H1 (cell line): ENCODE results near the gene MCF2L. TPM values are rescaled to one million over a fixed set of nuclear protein-coding genes. Genes with fewer than 3 reads are reported as not detected.

Source experiments
- CTCF ChIA-PET: fragments of 300-600 bp; sonication (Branson Sonifier 250); formaldehyde crosslinking; loops from one replicate; lab custom pipeline; 2021; ENCODE audit not compliant: partially characterized antibody; lab: Charles Lee
- POLR2A ChIA-PET: fragments of 300-600 bp; sonication (Branson Sonifier 250); formaldehyde crosslinking; loops from one replicate; lab custom pipeline; 2021; ENCODE audit warnings: inconsistent platforms; ENCODE audit not compliant: partially characterized antibody; lab: Charles Lee
- DNase-seq, 2 experiments: peaks; one replicate each; pipeline versions ENCODE4 v3.0.0 to v3.0.0-alpha.2; 2010 to 2022; ENCODE audit warnings: low spot score in 2 of 2, low read depth in 1 of 2, mixed read lengths in 1 of 2
- FAIRE-seq: peaks from 2 replicates; lab custom pipeline; 2011; peaks lifted over from hg19 to GRCh38; lab: Jason Lieb, UNC
- H2AFZ ChIP-seq: 2 replicates; pipeline ENCODE4 v1.8.1; 2012; ENCODE audit warnings: low read length, inconsistent platforms
- H2AK5ac ChIP-seq: 2 replicates; pipeline ENCODE4 v1.6.1; 2013; ENCODE audit warnings: low read depth, low read length
- H2BK120ac ChIP-seq: replicated peaks from 2 replicates; pipeline ENCODE3; 2013; ENCODE audit warnings: low read depth, low read length, inconsistent platforms
- H2BK12ac ChIP-seq: 2 replicates; pipeline ENCODE4 v1.6.1; 2013; ENCODE audit warnings: low read depth, low read length
- H2BK15ac ChIP-seq: 2 replicates; pipeline ENCODE4 v1.6.1; 2013; ENCODE audit warnings: low read length
- H2BK20ac ChIP-seq: 2 replicates; pipeline ENCODE4 v1.6.1; 2013; ENCODE audit warnings: low read length
- H2BK5ac ChIP-seq: 2 replicates; pipeline ENCODE4 v1.6.1; 2013; ENCODE audit warnings: low read depth, low read length
- H3K14ac ChIP-seq: 2 replicates; pipeline ENCODE4 v1.6.1; 2013; ENCODE audit warnings: inconsistent platforms; ENCODE audit not compliant: insufficient read length
- H3K18ac ChIP-seq: 2 replicates; pipeline ENCODE4 v1.6.1; 2013; ENCODE audit warnings: low read length; ENCODE audit errors: extremely low read depth
- H3K23ac ChIP-seq: 2 replicates; pipeline ENCODE4 v1.6.1; 2013; ENCODE audit warnings: inconsistent platforms; ENCODE audit not compliant: insufficient read length
- H3K23me2 ChIP-seq: 2 replicates; pipeline ENCODE4 v1.6.1; 2013; ENCODE audit warnings: low read depth, low read length
- H3K27ac ChIP-seq: 2 replicates; pipeline ENCODE4 v1.6.1; 2011; ENCODE audit warnings: low read depth, low read length, inconsistent platforms
- H3K27me3 ChIP-seq, 4 experiments: replicated peaks in 1 of 4; 1 replicate in 1 of 4; 2 replicates in 3 of 4; pipeline versions ENCODE4 v1.6.1 to v1.8.1; 2011 to 2013; ENCODE audit warnings: low read length in 3 of 4, mild to moderate bottlenecking in 3 of 4, inconsistent platforms in 2 of 4, mixed read lengths in 2 of 4, moderate library complexity in 1 of 4; ENCODE audit not compliant: control insufficient read depth in 3 of 4, insufficient read depth in 3 of 4; ENCODE audit errors: extremely low read depth in 1 of 4
- H3K36me3 ChIP-seq, 4 experiments: 2 replicates each; pipeline versions ENCODE4 v1.6.1 to v1.8.1; 2011 to 2013; ENCODE audit warnings: mild to moderate bottlenecking in 4 of 4, low read length in 3 of 4, moderate library complexity in 2 of 4, control low read depth in 1 of 4, inconsistent platforms in 1 of 4; ENCODE audit not compliant: insufficient read depth in 4 of 4, control insufficient read depth in 2 of 4
- H3K4ac ChIP-seq: replicated peaks from 2 replicates; pipeline ENCODE3; 2013; ENCODE audit warnings: low read length, low read depth, mixed read lengths, inconsistent platforms; ENCODE audit not compliant: insufficient read length
- H3K4me1 ChIP-seq, 4 experiments: replicated peaks in 1 of 4; 1 replicate in 1 of 4; 2 replicates in 3 of 4; pipeline versions ENCODE4 v1.6.1 to v1.8.1; 2011 to 2013; ENCODE audit warnings: low read length in 3 of 4, inconsistent platforms in 2 of 4, mixed read lengths in 1 of 4; ENCODE audit not compliant: insufficient read depth in 4 of 4, control insufficient read depth in 3 of 4
- H3K4me2 ChIP-seq, 2 experiments: 2 replicates each; pipeline versions ENCODE4 v1.6.1 to v1.8.1; 2011 to 2013; ENCODE audit warnings: low read depth in 2 of 2, low read length in 2 of 2, control low read depth in 1 of 2, inconsistent platforms in 1 of 2, mild to moderate bottlenecking in 1 of 2; ENCODE audit not compliant: insufficient read depth in 1 of 2
- H3K4me3 ChIP-seq, 4 experiments: fragments of 200-600, 300-600 bp in 1 of 4; sonication (generic), shearing (Covaris generic), sonication (Bioruptor Twin) in 1 of 4; 2 replicates each; pipeline versions ENCODE4 v1.5.1 to v1.8.1; 2011 to 2016; ENCODE audit warnings: low read length in 4 of 4, low read depth in 3 of 4, control low read depth in 2 of 4, inconsistent platforms in 2 of 4, mild to moderate bottlenecking in 2 of 4, mixed read lengths in 1 of 4, moderate library complexity in 1 of 4; ENCODE audit not compliant: insufficient read depth in 2 of 4; ENCODE audit errors: extremely low read depth in 1 of 4
- H3K56ac ChIP-seq: replicated peaks from 2 replicates; pipeline ENCODE3; 2013; ENCODE audit warnings: low read depth, mild to moderate bottlenecking, mixed read lengths, low read length, inconsistent platforms; ENCODE audit not compliant: insufficient read length
- H3K79me1 ChIP-seq: 2 replicates; pipeline ENCODE4 v1.6.1; 2013; ENCODE audit warnings: low read depth, low read length, control low read depth
- H3K79me2 ChIP-seq, 2 experiments: 2 replicates each; pipeline versions ENCODE4 v1.6.1 to v1.8.1; 2012 to 2013; ENCODE audit warnings: low read length in 2 of 2, mild to moderate bottlenecking in 2 of 2, inconsistent platforms in 1 of 2; ENCODE audit not compliant: insufficient read depth in 2 of 2, control insufficient read depth in 1 of 2
- H3K9ac ChIP-seq, 4 experiments: replicated peaks in 1 of 4; 1 replicate in 1 of 4; 2 replicates in 3 of 4; pipeline versions ENCODE4 v1.6.1 to v1.8.1; 2011 to 2013; ENCODE audit warnings: low read depth in 3 of 4, low read length in 3 of 4, control low read depth in 2 of 4, mild to moderate bottlenecking in 2 of 4, moderate library complexity in 2 of 4, inconsistent platforms in 1 of 4; ENCODE audit errors: extremely low read depth in 1 of 4
- H3K9me3 ChIP-seq, 2 experiments: 2 replicates each; pipeline versions ENCODE4 v1.6.1 to v1.8.1; 2012 to 2013; ENCODE audit warnings: mild to moderate bottlenecking in 2 of 2, moderate library complexity in 2 of 2, control low read depth in 1 of 2, inconsistent platforms in 1 of 2, low read depth in 1 of 2, low read length in 1 of 2, mixed read lengths in 1 of 2; ENCODE audit not compliant: insufficient read depth in 2 of 2
- H4K20me1 ChIP-seq, 2 experiments: replicated peaks in 1 of 2; 2 replicates each; pipeline versions ENCODE3 to v1.8.1; 2011 to 2013; ENCODE audit warnings: inconsistent platforms in 2 of 2, low read length in 2 of 2, mild to moderate bottlenecking in 1 of 2; ENCODE audit not compliant: insufficient read depth in 2 of 2, control insufficient read depth in 1 of 2
- H4K5ac ChIP-seq: 2 replicates; pipeline ENCODE4 v1.6.1; 2013; ENCODE audit warnings: low read length, low read depth, mixed read lengths, inconsistent platforms; ENCODE audit not compliant: insufficient read length
- H4K8ac ChIP-seq: 2 replicates; pipeline ENCODE4 v1.8.0; 2013; ENCODE audit warnings: mild to moderate bottlenecking, moderate library complexity, low read length, inconsistent platforms; ENCODE audit not compliant: insufficient read depth; ENCODE audit errors: extremely low read depth
- H4K91ac ChIP-seq: replicated peaks from 2 replicates; pipeline ENCODE3; 2013; ENCODE audit warnings: low read length, mixed read lengths, inconsistent platforms; ENCODE audit not compliant: insufficient read length
- RFX5 ChIP-seq: IDR thresholded peaks from 2 replicates; pipeline ENCODE4 v1.6.1; 2011; ENCODE audit warnings: low read depth, low read length, improper control_type of control experiment, borderline replicate concordance
- SAP30 ChIP-seq: fragments of 300-600 bp; sonication (generic); IDR thresholded peaks from 2 replicates; pipeline ENCODE4 v1.7.1; 2012; ENCODE audit warnings: low read length, moderate library complexity, mild to moderate bottlenecking, inconsistent platforms; ENCODE audit not compliant: insufficient read depth, insufficient replicate concordance
- SUZ12 ChIP-seq: fragments of 200-600 bp; sonication (generic); IDR thresholded peaks from 2 replicates; pipeline ENCODE4 v1.6.1; 2012; ENCODE audit warnings: mild to moderate bottlenecking, inconsistent platforms, low read length, moderate library complexity, mixed read lengths
- WGBS, 2 experiments: shearing (Covaris generic) in 1 of 2; methylation state at CpG; one replicate each; pipeline versions ENCODE4 v1.1.6 to v1.1.7; 2013 to 2015; ENCODE audit warnings: low lambda C conversion rate in 2 of 2, mixed read lengths in 2 of 2, inconsistent platforms in 1 of 2, low coverage in 1 of 2, missing lambda C conversion rate in 1 of 2; ENCODE audit not compliant: insufficient replicate concordance in 2 of 2, insufficient coverage in 1 of 2, insufficient read length in 1 of 2; ENCODE audit errors: extremely low coverage in 1 of 2, missing lambda C conversion rate in 1 of 2; 5-methylcytosine and 5-hydroxymethylcytosine counted together
- polyA plus RNA-seq, 7 experiments: library from polyadenylated mRNA; depleted of rRNA in 3 of 7; stranded (reverse) in 5 of 7; unstranded in 2 of 7; fragments of >200 nt in 5 of 7; fragments of 200-250 nt in 2 of 7; gene quantifications; 1 replicate in 5 of 7; 2 replicates in 1 of 7; 4 replicates in 1 of 7; pipeline versions ENCODE4 v1.2.1 to v1.2.3, GENCODE V29; 2011 to 2013; ENCODE audit warnings: missing spikeins in 2 of 7, mixed read lengths in 2 of 7
- total RNA-seq: library from RNA; stranded (reverse); fragmentation: NEBNext Ultra II Directional; extraction: Animal tissue kit (Norgen Biotek cat#: 25700); gene quantifications from 2 replicates; pipeline ENCODE4 v1.2.1, GENCODE V29; 2021

MCF2L gene
- total and polyA plus RNA-seq, 2 of the 8 experiments (the other 6 are each of a cell fraction or from before 2014, with no cell fraction given), result 10.1 to 24.4 TPM

DNA sequence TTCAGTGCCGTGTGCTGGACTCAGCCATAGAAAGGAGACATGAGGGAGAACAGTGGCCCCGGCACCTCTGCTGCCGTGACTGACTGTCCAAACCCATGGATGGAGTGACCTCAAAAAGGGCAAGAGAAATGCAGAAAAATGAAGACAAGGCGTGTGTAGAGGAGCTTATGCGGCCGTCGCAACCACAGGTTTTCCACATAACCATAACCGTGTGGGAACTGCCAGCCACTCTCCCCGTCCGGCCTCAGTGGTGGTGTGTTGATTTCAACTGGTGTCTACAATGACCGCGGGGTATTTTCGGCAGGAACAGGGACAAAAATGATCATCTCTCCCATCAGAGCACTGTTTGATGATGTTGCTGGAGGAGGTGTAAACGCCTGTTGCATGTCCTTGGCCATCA lies 93.7 kb downstream of the MCF2L start:
- Histone ChIP-seq H4K91ac (no peak overlapping the region), H2BK12ac (no peak overlapping the region), H3K79me2 (no peaks in the 10 kb centered on the region), H3K14ac (no peak overlapping the region), H4K8ac (no peak overlapping the region), H3K4me2 (no peak overlapping the region), H2BK5ac (no peak overlapping the region), H3K79me1 (no peaks in the 10 kb centered on the region), H2AFZ (no peak overlapping the region), H3K27ac (no peak overlapping the region), H3K4me1 (no peaks in the 10 kb centered on the region), H3K23ac (no peak overlapping the region), H3K36me3 (no peaks in the 10 kb centered on the region), H2BK15ac (no peak overlapping the region), H2AK5ac (no peak overlapping the region), H2BK20ac (no peak overlapping the region), H3K4me3 (no peak overlapping the region), H4K20me1 (peaks cover 0 to 3% of the 10 kb centered on the region in 2 experiments), H3K9me3 (no peaks in the 10 kb centered on the region; a peak in 1 of 4 replicates), H3K18ac (no peak overlapping the region), H3K9ac (no peak overlapping the region), H2BK120ac (no peak overlapping the region), H3K23me2 (peaks cover 6% of the 10 kb centered on the region; the same call in 1 of the 2 replicates), H3K4ac (no peak overlapping the region), H4K5ac (no peak overlapping the region), H3K27me3 (no peaks in the 10 kb centered on the region), H3K56ac (no peak overlapping the region)
- WGBS, 2 experiments, result 86% methylated on average over 14 of the region's 14 CpGs; no CpG with 5 or more reads in 1 of the 2 experiments
- TF ChIP-seq SUZ12, result no peak
- TF ChIP-seq RFX5, result no peak
- no peak for TF ChIP-seq SAP30
- FAIRE-seq (no peak), DNase-seq (no peak)
- CTCF ChIA-PET, result interaction anchor here (1.5 to 4.9 kb wide), 3 partner anchors 24 to 28 kb away, joined by 4 to 20 read pairs (median 7); no protein-coding TSS in a partner anchor
- POLR2A ChIA-PET, result interaction anchor here (0.7 kb wide), 1 partner anchor 18 kb away, joined by 3 read pairs; no protein-coding TSS in a partner anchor
